DND-41 (cell line): ENCODE results near the gene C22orf15.

ENCODE experiments used
- ATAC-seq: fragments of 200-7000 bp; cut with Tn5 transposase; 3 replicates; pipeline ENCODE4 v1.9.1; 2021; ENCODE audit warnings: low read depth; ENCODE audit not compliant: insufficient read depth
- DNase-seq: peaks from one replicate; pipeline ENCODE4 v3.0.0-alpha.2; 2020
- H2AFZ ChIP-seq: 2 replicates; pipeline ENCODE4 v1.6.0; 2012; ENCODE audit warnings: low read depth, low read length
- H3K27ac ChIP-seq: 2 replicates; pipeline ENCODE4 v1.5.1; 2012; ENCODE audit warnings: low read length, inconsistent platforms
- H3K27me3 ChIP-seq: fragments of 200-600 bp; sonication (generic); 2 replicates; pipeline ENCODE4 v1.6.0; 2012; ENCODE audit warnings: low read length, mild to moderate bottlenecking, inconsistent platforms; ENCODE audit not compliant: insufficient read depth, poor library complexity
- H3K36me3 ChIP-seq: 2 replicates; pipeline ENCODE4 v1.5.1; 2012; ENCODE audit warnings: low read length, inconsistent platforms; ENCODE audit not compliant: insufficient read depth
- H3K4me1 ChIP-seq: 2 replicates; pipeline ENCODE4 v1.5.1; 2012; ENCODE audit warnings: mild to moderate bottlenecking, low read length; ENCODE audit not compliant: insufficient read depth
- H3K4me2 ChIP-seq: 2 replicates; pipeline ENCODE4 v1.6.0; 2012; ENCODE audit warnings: mild to moderate bottlenecking, moderate library complexity, low read length, inconsistent platforms; ENCODE audit not compliant: insufficient read depth
- H3K4me3 ChIP-seq, 2 experiments: fragments of 200-600 bp in 1 of 2; shearing (Covaris generic) in 1 of 2; 2 replicates each; pipeline ENCODE4 v1.5.1; 2012 to 2016; ENCODE audit warnings: inconsistent platforms in 2 of 2, low read length in 2 of 2, mild to moderate bottlenecking in 2 of 2, low read depth in 1 of 2, moderate library complexity in 1 of 2
- H3K79me2 ChIP-seq: 2 replicates; pipeline ENCODE4 v1.6.0; 2012; ENCODE audit warnings: low read length, inconsistent platforms; ENCODE audit not compliant: insufficient read depth
- H3K9ac ChIP-seq: 2 replicates; pipeline ENCODE4 v1.6.0; 2012; ENCODE audit warnings: low read depth, mild to moderate bottlenecking, inconsistent platforms, low read length, moderate library complexity
- H3K9me3 ChIP-seq: 2 replicates; pipeline ENCODE4 v1.5.1; 2012; ENCODE audit warnings: low read length, moderate library complexity, mild to moderate bottlenecking, inconsistent platforms; ENCODE audit not compliant: insufficient read depth, severe bottlenecking
- H4K20me1 ChIP-seq: 2 replicates; pipeline ENCODE4 v1.6.0; 2012; ENCODE audit warnings: low read length; ENCODE audit not compliant: insufficient read depth
- EZH2 ChIP-seq: IDR thresholded peaks from 3 replicates; pipeline ENCODE4 v1.6.1; 2012; ENCODE audit warnings: borderline replicate concordance, low read depth, mild to moderate bottlenecking, moderate library complexity, low read length, inconsistent platforms; ENCODE audit not compliant: severe bottlenecking
- TF ChIP-seq, protein P1 (sequence below): IDR thresholded peaks from 2 replicates; pipeline ENCODE4 v1.5.1; 2012; ENCODE audit warnings: borderline replicate concordance, low read length, moderate library complexity, mild to moderate bottlenecking; ENCODE audit not compliant: poor library complexity, severe bottlenecking; ENCODE audit errors: extremely low read depth

The C22orf15 gene

DNA sequence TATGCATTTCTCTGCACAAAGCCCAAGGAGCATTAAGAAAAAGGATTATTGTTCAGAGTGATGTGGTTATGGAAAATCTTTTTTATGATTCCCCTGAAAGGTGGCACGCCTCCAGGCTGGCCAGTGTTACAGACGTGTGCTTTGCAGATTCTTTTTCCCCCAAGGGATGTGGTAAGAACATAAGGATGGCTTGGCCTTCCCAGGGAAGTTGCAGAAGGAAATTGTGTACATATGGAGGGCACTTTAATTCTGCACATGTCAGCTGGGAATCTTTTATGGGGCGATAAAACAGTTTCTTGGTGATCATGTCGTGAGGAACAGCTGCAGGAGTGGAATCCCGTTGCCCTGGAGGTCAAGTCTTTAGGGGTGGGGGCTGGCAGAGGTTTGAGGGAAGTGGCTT, 33.7 kb downstream of the C22orf15 start:
- H3K79me2 ChIP-seq: peaks cover 21% of the 10 kb centered on the region
- peaks cover 85% of the 10 kb centered on the region for H3K36me3 ChIP-seq
- H3K4me3 ChIP-seq: no peak overlapping the region
- no peaks in the 10 kb centered on the region for H3K27me3 ChIP-seq
- ATAC-seq (no peak), DNase-seq (no peak)
- H2AFZ ChIP-seq: no peak overlapping the region
- H3K9ac ChIP-seq: no peak overlapping the region
- H4K20me1 ChIP-seq: peaks cover 27% of the 10 kb centered on the region
- H3K4me2 ChIP-seq: no peak overlapping the region
- TF ChIP-seq, protein P1, sequence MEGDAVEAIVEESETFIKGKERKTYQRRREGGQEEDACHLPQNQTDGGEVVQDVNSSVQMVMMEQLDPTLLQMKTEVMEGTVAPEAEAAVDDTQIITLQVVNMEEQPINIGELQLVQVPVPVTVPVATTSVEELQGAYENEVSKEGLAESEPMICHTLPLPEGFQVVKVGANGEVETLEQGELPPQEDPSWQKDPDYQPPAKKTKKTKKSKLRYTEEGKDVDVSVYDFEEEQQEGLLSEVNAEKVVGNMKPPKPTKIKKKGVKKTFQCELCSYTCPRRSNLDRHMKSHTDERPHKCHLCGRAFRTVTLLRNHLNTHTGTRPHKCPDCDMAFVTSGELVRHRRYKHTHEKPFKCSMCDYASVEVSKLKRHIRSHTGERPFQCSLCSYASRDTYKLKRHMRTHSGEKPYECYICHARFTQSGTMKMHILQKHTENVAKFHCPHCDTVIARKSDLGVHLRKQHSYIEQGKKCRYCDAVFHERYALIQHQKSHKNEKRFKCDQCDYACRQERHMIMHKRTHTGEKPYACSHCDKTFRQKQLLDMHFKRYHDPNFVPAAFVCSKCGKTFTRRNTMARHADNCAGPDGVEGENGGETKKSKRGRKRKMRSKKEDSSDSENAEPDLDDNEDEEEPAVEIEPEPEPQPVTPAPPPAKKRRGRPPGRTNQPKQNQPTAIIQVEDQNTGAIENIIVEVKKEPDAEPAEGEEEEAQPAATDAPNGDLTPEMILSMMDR: no peak
- TF ChIP-seq EZH2: no peak
- H3K9me3 ChIP-seq: no peaks in the 10 kb centered on the region
- H3K27ac ChIP-seq: no peak overlapping the region
- no peaks in the 10 kb centered on the region for H3K4me1 ChIP-seq

DNA sequence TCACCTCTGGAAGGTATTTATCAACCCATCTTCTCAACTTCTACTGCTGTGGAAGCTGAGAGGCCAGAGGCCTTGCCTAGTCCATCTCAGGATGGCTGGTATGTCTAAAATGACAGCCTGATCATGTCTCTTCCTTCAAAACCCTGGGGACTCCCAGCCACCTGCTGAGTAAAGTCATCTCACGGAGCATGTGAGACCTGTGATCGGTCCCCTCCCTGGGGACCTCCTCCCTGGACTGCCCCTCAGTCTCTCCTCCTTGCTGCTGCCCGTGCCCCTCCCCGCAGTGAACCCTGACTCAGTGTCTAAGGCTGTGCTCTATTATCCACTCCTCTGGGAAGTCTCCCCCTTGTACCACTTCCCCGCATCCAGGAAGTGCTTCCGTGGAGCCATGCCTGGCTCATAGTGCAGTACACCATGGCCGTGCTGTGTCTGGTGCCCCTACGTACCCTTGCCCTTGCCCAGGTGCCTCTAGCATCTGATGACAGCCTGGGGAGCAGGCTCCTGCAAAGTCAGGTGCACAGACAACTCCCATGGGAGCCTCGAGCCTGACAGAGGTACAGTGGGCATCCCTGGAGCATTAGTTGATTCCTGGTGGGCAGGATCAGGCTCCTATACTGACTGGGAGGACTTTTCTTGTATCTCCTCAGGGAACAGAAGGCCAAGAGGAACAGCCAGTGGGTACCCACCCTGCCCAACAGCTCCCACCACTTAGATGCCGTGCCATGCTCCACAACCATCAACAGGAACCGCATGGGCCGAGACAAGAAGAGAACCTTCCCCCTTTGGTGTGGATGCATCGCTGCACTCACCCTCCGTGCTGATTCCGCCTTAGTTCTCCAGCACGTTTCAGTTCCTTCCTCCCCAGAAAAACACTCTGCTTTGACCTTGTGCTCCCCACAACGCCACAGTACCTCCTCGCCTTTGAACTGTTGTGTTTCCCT, 37.8 kb downstream of the C22orf15 start:
- no peaks in the 10 kb centered on the region for H3K27me3 ChIP-seq
- ATAC-seq (no peak), DNase-seq (no peak)
- no peak overlapping the region for H3K27ac ChIP-seq
- H3K9me3 ChIP-seq: no peaks in the 10 kb centered on the region
- H3K9ac ChIP-seq: no peak overlapping the region
- H3K36me3 ChIP-seq: peaks cover 86% of the 10 kb centered on the region
- H3K4me3 ChIP-seq: no peak overlapping the region
- no peak overlapping the region for H2AFZ ChIP-seq
- H3K4me2 ChIP-seq: no peak overlapping the region
- H4K20me1 ChIP-seq: peaks cover 12% of the 10 kb centered on the region
- TF ChIP-seq EZH2: no peak
- TF ChIP-seq, protein P1: no peak
- H3K4me1 ChIP-seq: no peaks in the 10 kb centered on the region
- no peaks in the 10 kb centered on the region for H3K79me2 ChIP-seq

DNA sequence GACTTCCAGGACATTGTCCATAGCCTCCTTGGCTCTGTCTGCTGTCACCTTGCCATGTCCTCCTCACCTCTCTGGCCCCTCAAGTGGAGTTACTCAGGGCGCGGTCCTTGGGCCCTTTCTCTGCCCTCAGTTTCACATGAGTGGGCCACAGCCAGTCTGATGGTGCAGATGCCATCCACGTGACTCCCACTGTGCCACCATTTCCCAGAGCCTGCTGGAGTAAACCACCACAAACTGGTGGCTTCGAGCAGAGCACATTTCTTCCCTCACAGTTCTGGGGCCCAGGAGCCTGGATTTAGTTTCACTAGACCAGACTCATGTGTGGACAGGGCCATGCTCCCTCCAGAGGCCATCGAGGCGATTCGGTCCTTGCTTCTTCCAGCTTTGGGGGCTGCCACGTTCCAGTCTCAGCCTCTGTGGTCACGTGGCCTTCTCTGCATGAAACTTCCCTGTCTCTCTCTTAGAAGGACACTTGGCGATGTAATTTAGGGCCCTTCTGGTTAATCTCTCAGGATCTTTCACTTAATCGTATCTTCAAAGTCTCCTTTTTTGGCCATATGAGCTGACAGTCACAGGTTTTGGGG, 38.5 kb downstream of the C22orf15 start:
- H2AFZ ChIP-seq: no peak overlapping the region
- no peak overlapping the region for H3K4me2 ChIP-seq
- ATAC-seq (no peak), DNase-seq (no peak)
- TF ChIP-seq EZH2: no peak
- TF ChIP-seq, protein P1: no peak
- H4K20me1 ChIP-seq: peaks cover 10% of the 10 kb centered on the region
- H3K36me3 ChIP-seq: peaks cover 86% of the 10 kb centered on the region
- no peak overlapping the region for H3K27ac ChIP-seq
- H3K4me3 ChIP-seq: no peak overlapping the region
- H3K9ac ChIP-seq: no peak overlapping the region
- no peaks in the 10 kb centered on the region for H3K9me3 ChIP-seq
- no peaks in the 10 kb centered on the region for H3K4me1 ChIP-seq
- H3K27me3 ChIP-seq: no peaks in the 10 kb centered on the region
- no peaks in the 10 kb centered on the region for H3K79me2 ChIP-seq
